ENCODE measurements around the gene CYP1A2. TPM values are rescaled to one million over a fixed set of nuclear protein-coding genes. Genes with fewer than 3 reads are reported as not detected.

The CYP1A2 gene
- total RNA-seq, 1 experiment from 2014 or later = not detected

- Histone ChIP-seq H4K20me1 (ENCODE audit: control insufficient read depth, insufficient read depth, insufficient read length) (no peaks in the 10 kb centered on the region), H2BK15ac (ENCODE audit: low read depth, low read length) (no peak overlapping the region), H3K4me2 (ENCODE audit: insufficient read depth, insufficient read length, low read length) (no peak overlapping the region), H3K27ac (ENCODE audit: insufficient read length, low read depth, low read length) (no peak overlapping the region), H3K4ac (ENCODE audit: low read depth, low read length) (no peak overlapping the region), H3K27me3 (ENCODE audit: insufficient read depth, low read length) (no peaks in the 10 kb centered on the region), H2AFZ (ENCODE audit: low read length) (no peak overlapping the region), H3K23ac (ENCODE audit: insufficient read length, low read depth, low read length) (no peak overlapping the region), H3K9ac (ENCODE audit: extremely low read depth, insufficient read length, low read length) (no peak overlapping the region), H2BK20ac (ENCODE audit: low read depth, low read length, poor library complexity, severe bottlenecking) (no peak overlapping the region), H3K79me2 (ENCODE audit: insufficient read depth, low read length) (no peaks in the 10 kb centered on the region), H3K4me1 (ENCODE audit: insufficient read depth, low read length) (no peaks in the 10 kb centered on the region), H4K8ac (replicated peaks; ENCODE audit: insufficient read length, low read depth, low read length) (no peak overlapping the region), H3T11ph (ENCODE audit: low read length) (no peak overlapping the region), H2AK5ac (ENCODE audit: insufficient read length, low read length) (no peak overlapping the region), H3K23me2 (ENCODE audit: insufficient read length, low read depth, low read length, poor library complexity, severe bottlenecking) (no peaks in the 10 kb centered on the region), H3K79me1 (ENCODE audit: insufficient read depth, low read depth, low read length, poor library complexity, severe bottlenecking) (no peaks in the 10 kb centered on the region), H3K14ac (ENCODE audit: insufficient read depth, low read length) (no peak overlapping the region), H3K18ac (ENCODE audit: insufficient read length, low read depth, low read length) (no peak overlapping the region), H2BK5ac (ENCODE audit: insufficient read length, low read length) (no peak overlapping the region), H2BK120ac (ENCODE audit: low read depth, low read length, poor library complexity, severe bottlenecking) (no peak overlapping the region), H4K91ac (ENCODE audit: insufficient read length, low read depth, low read length) (no peak overlapping the region), H3K9me3 (ENCODE audit: control insufficient read depth, low read depth, low read length) (no peaks in the 10 kb centered on the region), H3K56ac (ENCODE audit: insufficient read length, low read depth, low read length) (no peak overlapping the region), H4K5ac (ENCODE audit: insufficient read length, low read depth, low read length) (no peak overlapping the region), H2BK12ac (ENCODE audit: insufficient read length, low read depth, low read length) (no peak overlapping the region)
- WGBS (ENCODE audit: extremely low coverage, insufficient read length, low lambda C conversion rate) = no CpG with 5 or more reads among the region's 3 CpGs
- TF ChIP-seq CTCF (conservative IDR thresholded peaks at IDR 0.05) = no peak
- H3K36me3 Mint-ChIP-seq (ENCODE audit: insufficient read depth in 1 of 3, low read depth in 3 of 3) = no peaks in the 10 kb centered on the region
- DNase-seq = no peak
- H3K27me3 Mint-ChIP-seq (ENCODE audit: low read depth) = peaks cover 42% of the 10 kb centered on the region
- no peak overlapping the region for H3K4me3 Mint-ChIP-seq
- H3K9me3 Mint-ChIP-seq = peaks cover 0 to 2% of the 10 kb centered on the region in 2 experiments; a peak in 2 of 5 replicates
- H3K27ac Mint-ChIP-seq = no peak overlapping the region
- no peaks in the 10 kb centered on the region for H3K4me1 Mint-ChIP-seq
These were observed 38.8 kb upstream of the CYP1A2 start for GRCh38 chr15:74709892-74710291.

All from H9 (cell line).